ENCODE results near the gene THOP1.

Gene THOP1

GRCh38 chr19:2802826-2803225 lies 17.5 kb downstream of the THOP1 start:
- no peak for DNase-seq (ENCODE audit: low read depth in 2 of 2, low spot score in 1 of 2)

DNA sequence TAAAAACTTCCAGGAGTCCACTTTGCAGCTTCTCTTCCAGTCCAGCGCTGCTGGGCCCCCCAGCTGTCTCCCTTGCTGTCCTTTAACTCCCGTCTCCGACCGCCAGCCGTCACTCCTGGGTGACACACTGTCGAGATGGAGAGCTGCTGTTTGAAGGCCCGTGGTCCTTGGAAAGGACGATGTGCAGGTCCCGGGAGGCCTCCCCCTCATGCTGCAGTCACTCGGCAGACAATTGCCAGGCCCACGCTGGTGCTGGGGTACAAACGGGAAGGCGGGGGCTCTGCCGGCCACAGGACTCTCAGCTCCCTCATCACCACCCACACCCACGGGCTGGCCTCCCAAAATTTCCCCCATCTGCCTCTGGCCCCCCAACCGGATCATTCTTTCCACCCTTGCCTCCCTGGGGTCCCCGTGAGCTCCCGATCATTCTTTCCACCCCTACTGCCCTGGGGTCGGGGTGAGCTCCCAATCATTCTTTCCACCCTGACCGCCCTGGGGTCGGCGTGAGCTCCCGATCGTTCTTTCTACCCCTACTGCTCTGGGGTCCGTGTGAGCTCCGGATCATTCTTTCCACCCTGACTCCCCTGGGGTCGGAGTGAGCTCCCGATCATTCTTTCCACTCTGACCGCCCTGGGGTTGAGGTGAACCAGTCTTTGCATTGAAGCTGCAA lies 18.3 kb downstream of the THOP1 start:
- DNase-seq (ENCODE audit: low read depth in 2 of 2, low spot score in 1 of 2): no peak

- no peak for DNase-seq (ENCODE audit: low read depth in 2 of 2, low spot score in 1 of 2)
Observed at GRCh38 chr19:2804156-2805004, 19.1 kb downstream of the THOP1 start.

DNA sequence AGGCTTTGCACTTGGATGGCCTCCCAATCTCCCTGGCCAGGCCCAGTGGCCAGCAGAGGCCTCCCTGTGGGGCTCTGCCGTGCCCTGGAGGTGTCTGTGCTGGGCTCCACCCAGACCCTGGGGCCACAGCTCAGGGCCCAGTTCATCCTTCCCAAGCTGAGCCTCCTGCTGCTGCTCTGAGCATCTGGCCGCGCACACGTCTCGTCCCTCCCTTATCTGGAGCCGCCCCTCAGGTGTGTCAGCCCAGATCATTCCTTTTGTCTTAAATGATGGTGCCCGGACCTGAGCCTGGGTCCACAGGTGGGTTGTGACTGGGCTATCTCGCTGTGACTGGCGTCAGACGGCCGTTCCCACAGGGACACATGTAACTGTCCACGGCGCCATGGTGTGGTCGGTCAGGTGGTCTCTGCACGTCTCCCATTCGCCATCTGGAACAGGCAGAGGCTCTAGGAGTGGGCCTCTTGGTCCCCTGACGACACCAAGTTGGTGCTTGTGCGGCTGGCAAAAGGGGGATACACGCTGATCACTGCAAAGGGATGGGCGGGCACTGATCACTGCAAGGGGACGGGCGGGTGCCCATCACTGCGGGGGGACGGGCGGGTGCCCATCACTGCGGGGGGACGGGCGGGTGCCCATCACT lies 20.1 kb downstream of the THOP1 start:
- DNase-seq (ENCODE audit: low read depth in 2 of 2, low spot score in 1 of 2): no peak

DNA sequence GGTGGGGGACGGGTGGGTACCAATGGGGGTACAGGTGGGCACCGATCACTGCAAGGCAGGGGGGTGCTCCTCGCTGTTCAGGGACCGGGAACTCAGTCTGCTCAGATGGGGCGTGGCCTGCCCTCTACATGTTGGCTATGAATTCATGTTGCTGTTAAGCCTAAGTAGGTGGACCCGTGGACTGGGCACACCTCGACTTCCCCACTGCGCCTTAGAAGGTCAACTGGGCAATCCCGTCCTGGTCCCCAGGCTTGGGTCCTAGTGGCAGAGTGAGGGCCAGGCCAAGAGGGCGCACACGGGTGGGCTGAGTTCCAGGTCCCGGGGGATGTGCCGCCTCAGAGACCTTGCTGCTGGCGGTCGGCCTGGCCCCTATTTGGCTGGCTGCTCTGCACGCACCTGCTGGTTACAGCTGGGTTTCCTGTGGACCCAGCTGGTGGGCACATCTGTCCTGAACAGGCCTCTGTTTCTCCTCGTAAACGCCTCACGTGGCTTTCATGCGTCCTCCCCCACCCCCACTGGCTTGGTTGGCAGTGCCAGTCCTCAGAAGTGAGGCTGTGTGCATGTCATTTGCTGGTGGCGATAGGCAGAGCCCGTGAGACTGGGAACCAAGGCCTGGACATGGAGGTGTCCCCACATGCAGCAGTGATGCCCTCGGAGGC lies 20.8 kb downstream of the THOP1 start:
- DNase-seq (ENCODE audit: low read depth in 2 of 2, low spot score in 1 of 2): no peak

DNA sequence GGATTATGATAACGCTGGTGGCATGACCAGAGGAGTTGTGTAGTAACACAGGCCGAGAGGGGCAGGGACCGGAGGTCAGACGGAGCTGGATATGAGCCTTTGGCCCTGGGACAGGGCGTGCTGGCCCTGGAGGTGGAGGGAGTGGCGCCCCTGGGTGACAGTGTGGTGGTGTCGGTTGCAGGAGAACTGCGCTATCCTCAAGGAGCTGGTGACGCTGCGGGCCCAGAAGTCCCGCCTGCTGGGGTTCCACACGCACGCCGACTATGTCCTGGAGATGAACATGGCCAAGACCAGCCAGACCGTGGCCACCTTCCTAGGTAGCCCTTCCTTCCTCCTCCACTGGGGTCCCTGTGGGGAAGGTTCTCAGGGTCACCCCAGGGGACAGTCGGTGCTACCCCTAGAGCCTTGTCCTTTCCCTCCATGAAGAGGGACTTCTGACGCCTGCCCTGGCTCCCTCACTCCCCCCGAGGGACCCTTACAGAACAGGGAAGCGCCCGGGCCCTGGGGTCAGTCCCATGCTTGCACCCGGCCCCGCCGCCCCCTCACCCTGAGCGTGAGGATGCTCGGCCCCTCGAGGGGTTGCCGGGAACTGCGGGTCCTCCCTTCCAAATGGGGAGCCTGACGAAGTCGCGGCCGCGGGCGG lies 21.6 kb downstream of the THOP1 start:
- DNase-seq (ENCODE audit: low read depth in 2 of 2, low spot score in 1 of 2): no peak

- DNase-seq (ENCODE audit: low read depth in 2 of 2, low spot score in 1 of 2): no peak
Observed at GRCh38 chr19:2807379-2808128, 22.3 kb downstream of the THOP1 start.

DNA sequence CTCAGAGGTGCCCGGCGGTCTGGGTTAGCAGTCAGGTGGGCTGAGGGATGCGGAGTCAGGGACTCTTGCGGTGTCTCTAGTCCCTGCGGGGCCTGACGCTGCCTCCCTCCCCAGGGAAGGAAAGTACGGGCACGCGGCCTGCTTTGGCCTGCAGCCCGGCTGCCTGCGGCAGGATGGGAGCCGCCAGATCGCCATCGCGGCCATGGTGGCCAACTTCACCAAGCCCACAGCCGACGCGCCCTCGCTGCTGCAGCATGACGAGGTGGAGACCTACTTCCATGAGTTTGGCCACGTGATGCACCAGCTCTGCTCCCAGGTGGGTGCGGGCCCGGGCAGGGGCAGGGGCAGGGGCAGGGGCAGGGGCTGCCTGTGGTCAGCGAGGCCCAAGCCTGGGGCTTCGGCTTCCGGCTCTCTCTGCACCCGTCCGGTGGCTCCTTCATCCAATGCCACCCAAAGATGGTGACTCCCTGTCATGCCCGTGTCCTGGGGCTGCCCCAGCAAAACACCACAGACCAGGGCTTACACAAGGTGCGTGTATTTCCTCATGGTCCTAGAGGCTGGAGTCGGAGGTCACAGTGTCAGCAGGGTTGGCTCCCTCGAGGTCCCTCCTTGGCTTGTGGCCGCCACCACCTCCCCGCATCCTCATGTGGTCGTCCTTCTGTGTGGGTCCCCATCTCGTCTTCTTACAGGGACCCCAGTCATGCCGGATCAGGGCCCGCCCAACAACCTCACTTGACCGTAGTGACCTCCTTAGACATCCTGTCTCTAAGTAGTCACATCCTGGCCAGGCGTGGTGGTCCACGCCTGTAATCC lies 23.0 kb downstream of the THOP1 start:
- DNase-seq (ENCODE audit: low read depth in 2 of 2, low spot score in 1 of 2): no peak

- DNase-seq (ENCODE audit: low read depth in 2 of 2, low spot score in 1 of 2): no peak
Observed at GRCh38 chr19:2809387-2810140, 24.3 kb downstream of the THOP1 start.

DNA sequence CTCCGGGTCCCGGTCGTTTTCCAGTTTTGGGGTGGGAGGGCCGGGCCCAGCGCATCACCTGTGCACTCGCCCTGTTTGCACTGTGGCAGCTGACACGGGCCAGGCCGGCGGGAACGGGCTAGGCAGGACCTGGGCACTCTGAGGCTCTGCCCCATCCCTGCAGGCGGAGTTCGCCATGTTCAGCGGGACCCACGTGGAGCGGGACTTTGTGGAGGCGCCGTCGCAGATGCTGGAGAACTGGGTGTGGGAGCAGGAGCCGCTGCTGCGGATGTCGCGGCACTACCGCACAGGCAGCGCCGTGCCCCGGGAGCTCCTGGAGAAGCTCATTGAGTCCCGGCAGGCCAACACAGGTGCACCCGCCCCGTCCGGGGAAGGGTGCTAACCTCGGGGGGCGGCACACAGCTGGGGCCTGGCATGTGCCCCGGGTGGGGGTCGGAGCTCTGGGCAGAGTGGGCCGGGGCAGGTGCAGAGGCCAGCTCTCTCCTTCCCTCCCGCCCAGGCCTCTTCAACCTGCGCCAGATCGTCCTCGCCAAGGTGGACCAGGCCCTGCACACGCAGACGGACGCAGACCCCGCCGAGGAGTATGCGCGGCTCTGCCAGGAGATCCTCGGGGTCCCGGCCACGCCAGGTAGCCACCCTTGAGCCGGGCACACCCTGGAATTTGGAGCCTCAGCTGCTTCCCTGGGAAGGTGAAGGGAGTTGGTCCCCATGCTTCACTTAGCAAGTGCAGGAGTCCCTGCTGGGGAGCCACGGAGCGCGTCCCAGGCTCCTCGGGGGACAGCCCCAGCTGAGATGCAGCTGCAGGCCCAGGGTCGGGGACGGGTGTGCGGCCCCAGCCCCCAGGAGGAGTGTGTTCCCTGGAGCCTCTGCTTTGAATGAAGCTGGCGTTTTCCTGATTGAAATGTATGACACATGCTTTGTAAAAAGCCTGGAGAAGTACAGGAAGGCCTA lies 25.1 kb downstream of the THOP1 start:
- no peak for DNase-seq (ENCODE audit: low read depth in 2 of 2, low spot score in 1 of 2)

DNA sequence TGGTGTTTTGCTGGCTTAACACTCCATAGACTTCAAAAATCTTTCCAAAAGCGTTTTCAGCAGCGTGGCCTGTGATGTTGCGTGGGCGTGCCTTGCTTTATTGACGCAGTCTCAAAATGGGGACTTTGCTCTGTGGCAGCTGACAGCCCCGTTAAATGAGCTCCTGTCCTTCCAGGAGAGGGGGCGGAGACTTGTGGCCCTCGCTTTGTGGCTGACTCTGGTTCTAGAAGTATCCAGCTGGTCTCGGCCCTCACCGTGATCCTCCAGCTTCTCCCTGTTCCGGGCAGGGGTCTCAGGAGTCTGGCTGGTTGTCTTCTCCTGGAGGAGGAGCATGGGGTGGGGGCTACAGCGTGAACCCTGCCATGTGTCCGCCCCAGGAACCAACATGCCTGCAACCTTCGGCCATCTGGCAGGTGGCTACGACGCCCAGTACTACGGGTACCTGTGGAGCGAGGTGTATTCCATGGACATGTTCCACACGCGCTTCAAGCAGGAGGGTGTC lies 26.0 kb downstream of the THOP1 start:
- DNase-seq (ENCODE audit: low read depth in 2 of 2, low spot score in 1 of 2): no peak

GRCh38 chr19:2811735-2812413 lies 26.6 kb downstream of the THOP1 start:
- no peak for DNase-seq (ENCODE audit: low read depth in 2 of 2, low spot score in 1 of 2)

- DNase-seq (ENCODE audit: low read depth in 2 of 2, low spot score in 1 of 2): no peak
Observed at GRCh38 chr19:2812414-2813234, 27.3 kb downstream of the THOP1 start.

DNA sequence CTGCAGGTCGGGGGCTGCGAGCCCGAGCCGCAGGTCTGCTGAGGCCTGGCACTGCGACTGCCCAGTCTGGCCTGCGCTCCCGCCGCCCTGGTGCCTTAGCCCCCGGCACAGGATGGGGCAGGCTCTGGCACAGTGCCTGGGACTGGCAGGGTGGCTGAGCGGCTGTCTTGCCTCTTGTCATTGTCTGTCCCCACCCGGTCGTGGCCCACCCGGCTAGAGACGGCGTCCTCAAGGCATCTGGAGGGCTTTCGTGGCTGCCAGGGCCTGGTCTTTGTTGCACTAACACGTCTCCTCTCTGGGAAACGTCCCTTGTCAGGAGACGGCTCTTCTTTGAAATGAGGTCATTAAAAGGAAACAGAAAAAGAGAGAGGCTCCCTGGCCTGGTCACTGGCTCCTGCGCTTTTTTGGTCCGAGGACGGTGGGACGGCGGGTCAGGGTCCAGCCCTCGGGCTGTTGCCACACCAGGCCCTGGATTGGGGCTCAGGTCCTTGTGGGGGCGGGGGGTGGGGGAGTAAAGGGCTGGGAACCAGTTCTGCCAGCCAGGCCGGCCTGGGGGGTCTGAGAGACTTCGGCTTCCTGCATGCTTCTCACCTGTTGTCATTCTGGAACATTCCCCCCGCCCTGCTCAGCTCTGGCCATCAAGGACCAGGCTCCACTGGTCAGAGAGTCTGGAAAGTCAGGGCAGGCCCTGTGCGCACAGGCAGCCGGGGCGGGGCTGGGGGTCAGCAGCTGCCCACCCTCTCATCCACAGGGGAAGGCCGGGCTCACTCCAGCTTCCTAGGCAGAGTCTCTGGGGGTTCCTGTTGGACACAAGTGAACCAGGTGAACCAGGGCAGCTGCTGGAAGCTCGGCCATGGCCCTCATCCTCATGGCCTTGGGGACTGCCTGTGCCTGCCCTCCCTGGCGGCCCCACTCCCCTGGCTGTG lies 28.2 kb downstream of the THOP1 start:
- DNase-seq (ENCODE audit: low read depth in 2 of 2, low spot score in 1 of 2): no peak

GRCh38 chr19:2814426-2814825 lies 29.1 kb downstream of the THOP1 start:
- DNase-seq (ENCODE audit: low read depth in 2 of 2, low spot score in 1 of 2): no peak

All from stimulated activated CD8-positive, alpha-beta memory T cell treated with anti-CD3 and anti-CD28 coated beads, Interleukin-4, amount 100 ng/mL, for 4 hours (primary cell).